Umbilical cord (tissue), 2 donors: ENCODE measurements around the gene ENAH. TPM values are rescaled to one million over a fixed set of nuclear protein-coding genes. Genes with fewer than 3 reads are reported as not detected.
A peak's percentile ranks its signal among the peaks of the same experiment; 100 is the strongest.

Source experiments
- DNase-seq: peaks from one replicate; pipeline ENCODE4 v3.0.0-alpha.2; 2015; ENCODE audit warnings: low spot score
- total RNA-seq: library from RNA; depleted of rRNA; stranded (reverse); fragments of >200 nt; gene quantifications from one replicate; pipeline ENCODE4 v1.2.3, GENCODE V29; 2014; ENCODE audit warnings: low replicate concordance; ENCODE audit not compliant: insufficient read depth

Gene ENAH
- total RNA-seq, 1 donor from 2014 or later: 279 TPM

GRCh38 chr1:225500624-225501192, 152.2 kb downstream of the ENAH start:
- no peak for DNase-seq

- peak; percentile 38 for DNase-seq
These were observed 154.3 kb downstream of the ENAH start for GRCh38 chr1:225498549-225499136.

- DNase-seq: no peak
These were observed 158.0 kb downstream of the ENAH start for GRCh38 chr1:225494789-225495359.

- DNase-seq: no peak
These were observed 159.2 kb downstream of the ENAH start for GRCh38 chr1:225493591-225494246.

GRCh38 chr1:225488676-225489075, 164.2 kb downstream of the ENAH start:
- peak; percentile 65 for DNase-seq

- no peak for DNase-seq
These were observed 166.1 kb downstream of the ENAH start for GRCh38 chr1:225486856-225487255.

- DNase-seq: no peak
These were observed 166.9 kb downstream of the ENAH start for GRCh38 chr1:225485991-225486530.

GRCh38 chr1:225485226-225485625, 167.7 kb downstream of the ENAH start:
- DNase-seq: no peak

GRCh38 chr1:225484657-225485214, 168.2 kb downstream of the ENAH start:
- DNase-seq: no peak

- no peak for DNase-seq
These were observed 168.9 kb downstream of the ENAH start for GRCh38 chr1:225483818-225484656.

GRCh38 chr1:225482421-225482950, 170.4 kb downstream of the ENAH start:
- peak; percentile 69 for DNase-seq

- no peak for DNase-seq
These were observed 171.2 kb downstream of the ENAH start for GRCh38 chr1:225481738-225482137.

GRCh38 chr1:225480825-225481434, 172.0 kb downstream of the ENAH start:
- no peak for DNase-seq

- DNase-seq: no peak
These were observed 172.8 kb downstream of the ENAH start for GRCh38 chr1:225479996-225480720.

- DNase-seq: no peak
These were observed 173.6 kb downstream of the ENAH start for GRCh38 chr1:225479341-225479740.

GRCh38 chr1:225477296-225477911, 175.5 kb downstream of the ENAH start:
- no peak for DNase-seq

GRCh38 chr1:225476538-225476988, 176.4 kb downstream of the ENAH start:
- DNase-seq: no peak

- DNase-seq: no peak
These were observed 176.8 kb downstream of the ENAH start for GRCh38 chr1:225476100-225476511.
